Measurements from ENCODE around the gene ADAMTSL5.

- TF ChIP-seq EP300 (IDR thresholded peaks at IDR 0.05) (no peak), POLR2AphosphoS5 (IDR thresholded peaks at IDR 0.05) (no peak), CTCF (IDR thresholded peaks at IDR 0.05) (no peak), POLR2A (IDR thresholded peaks at IDR 0.05) (no peak)
Measured at GRCh38 chr19:1495051-1495798, 17.6 kb downstream of the ADAMTSL5 start.

All from suprapubic skin (tissue), 4 donors.